ENCODE data around the gene CFAP54. TPM values are rescaled to one million over a fixed set of nuclear protein-coding genes. Genes with fewer than 3 reads are reported as not detected.

Gene CFAP54
- total RNA-seq, 1 donor from 2014 or later, result 1.7 TPM

DNA sequence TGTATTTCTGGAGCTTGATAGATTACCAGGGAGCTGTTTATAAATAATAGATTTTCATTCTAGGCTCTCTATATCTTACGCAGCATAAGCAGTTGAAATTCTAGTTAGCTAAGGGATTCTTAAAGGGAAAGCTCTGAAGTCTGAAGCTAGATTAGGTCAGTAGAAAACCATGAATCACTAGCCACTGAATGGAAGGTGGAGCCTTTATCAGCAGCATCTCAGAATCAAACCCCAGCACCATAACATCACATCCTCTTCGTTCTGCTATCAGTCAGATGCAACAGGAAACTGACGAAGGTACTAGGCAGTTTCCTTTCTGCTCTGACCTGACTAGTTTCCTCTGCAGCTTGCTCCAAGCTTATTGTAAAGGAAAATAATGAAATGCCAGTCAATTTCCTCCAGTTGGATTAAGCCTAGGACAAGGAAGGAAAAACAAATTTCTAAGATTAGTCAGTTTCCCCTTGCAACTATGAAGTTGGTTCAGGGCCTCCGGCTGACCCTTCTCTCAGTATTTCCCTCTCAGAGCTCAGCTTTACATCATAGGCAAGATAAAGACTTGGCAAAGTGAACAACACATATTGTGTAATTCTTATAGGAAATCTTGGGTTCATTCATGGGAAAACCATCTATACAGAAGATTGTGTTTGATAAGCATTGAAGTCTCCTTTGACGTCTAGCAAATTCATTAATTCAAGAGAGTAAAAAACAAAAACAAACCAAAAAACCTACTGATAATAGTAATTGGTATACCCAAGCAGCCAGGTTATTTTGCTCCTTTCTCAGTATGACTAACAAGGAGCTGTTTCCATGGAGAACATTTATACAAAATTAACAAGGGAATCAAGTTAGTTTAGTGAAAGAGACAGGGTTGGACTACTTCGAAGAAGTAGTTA is 43.4 kb upstream of the CFAP54 start:
- intact Hi-C loops (cut with DNase I), result no loop called here
- Histone ChIP-seq H3K27ac (peak overlapping the region; percentile 58), H3K4me1 (no peaks in the 10 kb centered on the region), H3K4me3 (no peak overlapping the region), H3K27me3 (no peaks in the 10 kb centered on the region), H3K9me3 (no peaks in the 10 kb centered on the region), H3K36me3 (no peaks in the 10 kb centered on the region)
- TF ChIP-seq POLR2AphosphoS5 (IDR thresholded peaks at IDR 0.05; ENCODE audit: insufficient read depth in 1 of 2, low read depth in 1 of 2), result peak; percentile 14 to 92
- TF ChIP-seq, protein P1, sequence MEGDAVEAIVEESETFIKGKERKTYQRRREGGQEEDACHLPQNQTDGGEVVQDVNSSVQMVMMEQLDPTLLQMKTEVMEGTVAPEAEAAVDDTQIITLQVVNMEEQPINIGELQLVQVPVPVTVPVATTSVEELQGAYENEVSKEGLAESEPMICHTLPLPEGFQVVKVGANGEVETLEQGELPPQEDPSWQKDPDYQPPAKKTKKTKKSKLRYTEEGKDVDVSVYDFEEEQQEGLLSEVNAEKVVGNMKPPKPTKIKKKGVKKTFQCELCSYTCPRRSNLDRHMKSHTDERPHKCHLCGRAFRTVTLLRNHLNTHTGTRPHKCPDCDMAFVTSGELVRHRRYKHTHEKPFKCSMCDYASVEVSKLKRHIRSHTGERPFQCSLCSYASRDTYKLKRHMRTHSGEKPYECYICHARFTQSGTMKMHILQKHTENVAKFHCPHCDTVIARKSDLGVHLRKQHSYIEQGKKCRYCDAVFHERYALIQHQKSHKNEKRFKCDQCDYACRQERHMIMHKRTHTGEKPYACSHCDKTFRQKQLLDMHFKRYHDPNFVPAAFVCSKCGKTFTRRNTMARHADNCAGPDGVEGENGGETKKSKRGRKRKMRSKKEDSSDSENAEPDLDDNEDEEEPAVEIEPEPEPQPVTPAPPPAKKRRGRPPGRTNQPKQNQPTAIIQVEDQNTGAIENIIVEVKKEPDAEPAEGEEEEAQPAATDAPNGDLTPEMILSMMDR (IDR thresholded peaks at IDR 0.05), result no peak
- no peak for DNase-seq (ENCODE audit: extremely low spot score in 2 of 2)

DNA sequence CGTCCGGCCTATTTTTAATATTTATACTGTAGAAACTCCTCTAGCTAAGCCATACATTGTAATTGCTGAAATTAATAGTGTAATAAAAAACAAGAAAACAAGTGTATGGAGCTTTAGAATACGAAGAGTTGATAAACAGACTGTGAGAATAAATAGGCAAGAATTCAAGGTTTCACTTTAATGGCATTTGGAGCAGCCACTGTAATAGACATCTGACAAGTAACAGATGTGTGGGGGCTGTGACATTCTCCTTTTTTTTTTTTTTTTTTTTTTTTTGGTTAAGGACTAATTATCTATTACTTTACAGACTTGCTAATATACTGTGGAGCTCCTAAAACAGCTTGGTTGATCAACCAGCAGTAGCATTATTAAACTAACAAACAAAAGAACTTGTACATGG is 42.1 kb upstream of the CFAP54 start:
- no peaks in the 10 kb centered on the region for H3K9me3 ChIP-seq
- intact Hi-C loops (cut with DNase I), result no loop called here
- H3K27me3 ChIP-seq, result no peaks in the 10 kb centered on the region
- H3K4me3 ChIP-seq, result no peak overlapping the region
- H3K4me1 ChIP-seq, result no peaks in the 10 kb centered on the region
- H3K27ac ChIP-seq, result no peak overlapping the region
- TF ChIP-seq POLR2AphosphoS5 (IDR thresholded peaks at IDR 0.05; ENCODE audit: insufficient read depth in 1 of 2, low read depth in 1 of 2) (no peak), POLR2A (IDR thresholded peaks at IDR 0.05) (no peak)
- TF ChIP-seq, protein P1 (IDR thresholded peaks at IDR 0.05), result no peak
- no peaks in the 10 kb centered on the region for H3K36me3 ChIP-seq
- no peak for DNase-seq (ENCODE audit: extremely low spot score in 2 of 2)

DNA sequence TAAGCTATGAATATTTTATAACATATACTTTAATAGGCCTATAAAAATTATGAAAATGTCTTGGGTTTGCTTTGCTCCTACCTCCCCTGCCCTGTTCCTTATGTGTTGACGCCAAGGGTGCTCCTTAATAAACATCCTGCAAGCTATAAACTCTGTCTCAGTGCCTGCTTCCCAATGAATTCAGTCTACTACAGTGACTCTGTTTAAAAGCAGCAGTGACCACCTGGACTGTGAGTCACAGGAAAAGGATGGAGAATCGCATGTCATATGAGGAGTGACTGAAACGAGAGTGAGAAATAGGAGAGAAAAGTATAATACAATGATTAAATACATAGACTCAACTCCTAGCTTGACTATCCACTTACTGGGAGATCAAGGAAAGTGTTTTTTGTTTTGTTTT is 41.1 kb upstream of the CFAP54 start:
- Histone ChIP-seq H3K27ac (no peak overlapping the region), H3K36me3 (no peaks in the 10 kb centered on the region), H3K4me3 (no peak overlapping the region), H3K9me3 (no peaks in the 10 kb centered on the region), H3K4me1 (no peaks in the 10 kb centered on the region), H3K27me3 (no peaks in the 10 kb centered on the region)
- intact Hi-C loops (cut with DNase I), result no loop called here
- no peak for TF ChIP-seq POLR2A (IDR thresholded peaks at IDR 0.05)
- TF ChIP-seq, protein P1 (IDR thresholded peaks at IDR 0.05), result no peak
- no peak for DNase-seq (ENCODE audit: extremely low spot score in 2 of 2)

DNA sequence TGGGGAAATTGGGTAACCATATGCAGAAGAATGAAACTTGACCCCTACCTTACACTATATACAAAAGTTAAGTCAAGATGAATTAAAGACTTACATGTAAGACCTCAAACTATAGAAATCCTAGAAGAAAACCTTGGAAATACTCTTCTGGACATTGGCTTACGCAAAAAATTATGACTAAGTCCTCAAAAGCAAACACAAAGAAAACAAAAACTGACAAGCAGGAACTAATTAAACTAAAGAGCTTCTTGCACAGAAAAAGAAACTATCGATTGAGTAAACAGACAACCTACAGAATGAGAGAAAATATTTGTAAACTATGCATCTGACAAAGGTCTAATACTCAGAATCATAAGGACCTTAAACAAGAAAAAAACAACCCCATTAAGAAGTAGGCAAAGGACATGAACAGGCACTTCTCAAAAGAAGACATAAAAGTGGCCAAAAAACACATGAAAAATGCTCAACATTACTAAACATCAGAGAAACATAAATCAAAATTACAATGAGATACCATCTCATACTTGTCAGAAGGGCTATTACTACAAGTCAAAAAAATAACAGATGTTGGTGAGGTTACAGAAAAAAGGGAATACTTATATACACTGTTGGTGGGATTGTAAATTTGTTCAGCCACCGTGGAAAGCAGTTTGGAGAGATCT is 37.0 kb upstream of the CFAP54 start:
- intact Hi-C loops (cut with DNase I), result no loop called here
- DNase-seq (ENCODE audit: extremely low spot score in 2 of 2), result no peak
- Histone ChIP-seq H3K4me3 (no peak overlapping the region), H3K27me3 (no peaks in the 10 kb centered on the region), H3K9me3 (no peaks in the 10 kb centered on the region), H3K4me1 (no peaks in the 10 kb centered on the region), H3K36me3 (no peaks in the 10 kb centered on the region), H3K27ac (no peak overlapping the region)
- TF ChIP-seq POLR2A (IDR thresholded peaks at IDR 0.05) (no peak), POLR2AphosphoS5 (IDR thresholded peaks at IDR 0.05; ENCODE audit: insufficient read depth in 1 of 2, low read depth in 1 of 2) (no peak)
- TF ChIP-seq, protein P1 (IDR thresholded peaks at IDR 0.05), result no peak

DNA sequence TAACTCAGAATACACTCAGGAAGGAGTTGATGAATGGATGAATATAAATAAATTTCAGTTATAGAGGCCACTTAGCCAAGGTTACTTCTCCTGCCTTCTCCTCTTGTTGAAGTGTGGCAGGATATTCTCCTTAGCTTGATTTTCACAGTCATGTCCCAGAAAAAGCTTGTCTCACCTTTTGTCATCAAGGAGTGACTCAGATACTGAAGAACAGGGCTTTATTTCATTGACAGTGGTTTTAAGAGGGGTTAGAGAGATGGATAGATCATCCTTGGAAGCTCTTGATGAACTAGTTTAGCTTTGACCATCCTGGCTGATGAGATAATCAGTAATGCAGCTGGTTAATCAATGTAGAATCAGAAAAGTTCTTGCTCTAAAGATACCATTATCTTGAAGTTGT is 35.0 kb upstream of the CFAP54 start:
- intact Hi-C loops (cut with DNase I), result no loop called here
- Histone ChIP-seq H3K4me3 (no peak overlapping the region), H3K27me3 (no peaks in the 10 kb centered on the region), H3K36me3 (no peaks in the 10 kb centered on the region), H3K27ac (no peak overlapping the region), H3K4me1 (no peaks in the 10 kb centered on the region), H3K9me3 (no peaks in the 10 kb centered on the region)
- no peak for DNase-seq (ENCODE audit: extremely low spot score in 2 of 2)
- TF ChIP-seq POLR2A (IDR thresholded peaks at IDR 0.05), result no peak
- TF ChIP-seq, protein P1 (IDR thresholded peaks at IDR 0.05), result no peak
